K562 (cell line): ENCODE measurements around the gene MAN1A1. TPM values are rescaled to one million over a fixed set of nuclear protein-coding genes. Genes with fewer than 3 reads are reported as not detected.

ENCODE experiments used
- BDP1 ChIP-seq: IDR thresholded peaks from 3 replicates; pipeline ENCODE4 v1.6.1; 2011; ENCODE audit not compliant: insufficient read length, insufficient read depth
- BMI1 ChIP-seq: fragments of 150-350 bp; IDR thresholded peaks from 2 replicates; pipeline ENCODE4 v1.6.1; 2014; ENCODE audit warnings: low read length
- CCAR2 ChIP-seq: fragments of 200-400 bp; formaldehyde crosslinking; IDR thresholded peaks from 2 replicates; pipeline ENCODE4 v1.6.1; 2017; ENCODE audit warnings: mild to moderate bottlenecking, low read depth, low read length
- EWSR1 ChIP-seq: fragments of 450-650 bp; IDR thresholded peaks from 2 replicates; pipeline ENCODE4 v1.6.1; 2018; ENCODE audit warnings: borderline replicate concordance, mild to moderate bottlenecking, low read depth, moderate library complexity; ENCODE audit not compliant: partially characterized antibody
- FOXP1 ChIP-seq: sonication (generic); formaldehyde crosslinking; IDR thresholded peaks from 2 replicates; pipeline ENCODE4 v1.8.0; 2022; ENCODE audit warnings: mild to moderate bottlenecking, missing genetic modification reagents
- HDAC6 ChIP-seq: IDR thresholded peaks from 2 replicates; pipeline ENCODE4 v1.6.1; 2012; ENCODE audit warnings: low read depth, mild to moderate bottlenecking, control low read depth, inconsistent platforms, low read length, moderate library complexity
- HSF4 ChIP-seq: fragments of 250-450 bp; sonication (Bioruptor Pico); IDR thresholded peaks from 2 replicates; pipeline ENCODE4 v2.1.2; 2022; ENCODE audit warnings: mild to moderate bottlenecking, moderate library complexity, borderline replicate concordance
- ILF3 ChIP-seq: fragments of 450-650 bp; IDR thresholded peaks from 2 replicates; pipeline ENCODE4 v1.6.1; 2018; ENCODE audit warnings: antibody characterized with exemption, mild to moderate bottlenecking, moderate library complexity, borderline replicate concordance
- MED1 ChIP-seq: sonication (generic); formaldehyde crosslinking; IDR thresholded peaks from 2 replicates; pipeline ENCODE4 v1.8.1; 2023; ENCODE audit warnings: missing genetic modification reagents, borderline replicate concordance
- NFIX ChIP-seq: fragments of 250-450 bp; sonication (Bioruptor Pico); IDR thresholded peaks from 2 replicates; pipeline ENCODE4 v1.4.0; 2020; ENCODE audit warnings: low read depth, mild to moderate bottlenecking, moderate library complexity
- NRF1 ChIP-seq, 2 experiments: fragments of 450-650 bp; IDR thresholded peaks in 1 of 2; conservative IDR thresholded peaks in 1 of 2; 2 replicates each; pipeline ENCODE4 v1.6.1; 2014; ENCODE audit warnings: mild to moderate bottlenecking in 2 of 2
- OTX1 ChIP-seq: fragments of 450-650 bp; formaldehyde crosslinking; IDR thresholded peaks from 2 replicates; pipeline ENCODE4 v1.4.0; 2022; ENCODE audit warnings: mild to moderate bottlenecking
- SMC3 ChIP-seq: conservative IDR thresholded peaks from 2 replicates; pipeline ENCODE4 v1.6.1; 2011; ENCODE audit warnings: low read depth, low read length, improper control_type of control experiment; ENCODE audit not compliant: insufficient read depth
- STAT5B ChIP-seq: fragments of 250-450 bp; sonication (Bioruptor Pico); IDR thresholded peaks from 2 replicates; pipeline ENCODE4 v1.8.0; 2021; ENCODE audit warnings: mild to moderate bottlenecking, inconsistent platforms
- ZC3H8 ChIP-seq: fragments of 450-650 bp; IDR thresholded peaks from 2 replicates; pipeline ENCODE4 v1.6.1; 2017
- ZFPM2 ChIP-seq: fragments of 250-450 bp; sonication (Bioruptor Pico); IDR thresholded peaks from 2 replicates; pipeline ENCODE4 v1.5.1; 2022; ENCODE audit warnings: mild to moderate bottlenecking
- ZNF354B ChIP-seq: fragments of 250-450 bp; sonication (Bioruptor Pico); IDR thresholded peaks from 2 replicates; pipeline ENCODE4 v1.4.0; 2020
- ZNF655 ChIP-seq: fragments of 250-450 bp; sonication (Bioruptor Pico); IDR thresholded peaks from 2 replicates; pipeline ENCODE4 v1.5.0; 2021
- ZNF707 ChIP-seq: fragments of 250-450 bp; sonication (Bioruptor Pico); conservative IDR thresholded peaks from 2 replicates; pipeline ENCODE4 v1.8.0; 2022; ENCODE audit warnings: inconsistent platforms, mild to moderate bottlenecking, moderate library complexity
- polyA plus RNA-seq, 8 experiments: library from polyadenylated mRNA; depleted of rRNA in 4 of 8; stranded (reverse) in 5 of 8; unstranded in 3 of 8; fragments of >200 nt; fragmentation: Nextera tagmentation in 2 of 8; fragmentation: Illumina TruSeq in 1 of 8; extraction: Ambion mirVana in 2 of 8; extraction: Trizol in 1 of 8; gene quantifications; 2 replicates each; pipeline versions ENCODE4 v1.2.1 to v1.2.3, GENCODE V29; 2011 to 2014; ENCODE audit warnings: inconsistent platforms in 1 of 8, missing spikeins in 1 of 8
- total RNA-seq, 7 experiments: library from RNA; depleted of rRNA in 6 of 7; stranded (reverse); fragments of >200 nt in 6 of 7; fragmentation: Illumina TruSeq in 2 of 7; extraction: Trizol in 2 of 7; gene quantifications; 2 replicates each; pipeline versions ENCODE4 v1.2.1 to v1.2.3, GENCODE V29; 2011 to 2021; ENCODE audit warnings: low replicate concordance in 1 of 7
- TF ChIP-seq, protein P1 (sequence below): fragments of 250-450 bp; sonication (Bioruptor Pico); IDR thresholded peaks from 2 replicates; pipeline ENCODE4 v1.4.0; 2020; ENCODE audit warnings: mild to moderate bottlenecking, moderate library complexity
- TF ChIP-seq, protein P2 (sequence below): fragments of 450-650 bp; conservative IDR thresholded peaks from 2 replicates; pipeline ENCODE4 v1.6.1; 2016; ENCODE audit warnings: missing genetic modification characterization, low read depth, mild to moderate bottlenecking, control low read depth, missing compliant biosample characterization
- TF ChIP-seq, protein P3 (sequence below): fragments of 250-450 bp; sonication (Bioruptor Pico); IDR thresholded peaks from 2 replicates; pipeline ENCODE4 v1.8.0; 2022; ENCODE audit warnings: moderate library complexity, mild to moderate bottlenecking, inconsistent platforms

MAN1A1 gene
- total and polyA plus RNA-seq, 9 of the 15 experiments (the other 6 are each of a cell fraction or from before 2014, with no cell fraction given), result 24.5 to 78.4 (median 59.7) TPM

- TF ChIP-seq ZNF655 (CRISPR knock-in tag) (no peak), SMC3 (no peak), MED1 (CRISPR knock-in tag) (no peak), NFIX (CRISPR knock-in tag) (no peak), STAT5B (no peak), ZFPM2 (CRISPR knock-in tag) (no peak), NRF1 (conservative IDR thresholded peaks at IDR 0.05 in 1 of 2, IDR thresholded peaks at IDR 0.05 in 1 of 2) (peak; percentile 86 to 87), BDP1 (no peak), OTX1 (peak; percentile 40; the same call in 1 of the 2 replicates), EWSR1 (no peak), ILF3 (no peak), HDAC6 (no peak), FOXP1 (peak; percentile 61; the same call in 1 of the 2 replicates), ZC3H8 (no peak), CCAR2 (no peak), ZNF354B (CRISPR knock-in tag) (no peak), ZNF707 (no peak), BMI1 (no peak), HSF4 (no peak)
- TF ChIP-seq, protein P1, sequence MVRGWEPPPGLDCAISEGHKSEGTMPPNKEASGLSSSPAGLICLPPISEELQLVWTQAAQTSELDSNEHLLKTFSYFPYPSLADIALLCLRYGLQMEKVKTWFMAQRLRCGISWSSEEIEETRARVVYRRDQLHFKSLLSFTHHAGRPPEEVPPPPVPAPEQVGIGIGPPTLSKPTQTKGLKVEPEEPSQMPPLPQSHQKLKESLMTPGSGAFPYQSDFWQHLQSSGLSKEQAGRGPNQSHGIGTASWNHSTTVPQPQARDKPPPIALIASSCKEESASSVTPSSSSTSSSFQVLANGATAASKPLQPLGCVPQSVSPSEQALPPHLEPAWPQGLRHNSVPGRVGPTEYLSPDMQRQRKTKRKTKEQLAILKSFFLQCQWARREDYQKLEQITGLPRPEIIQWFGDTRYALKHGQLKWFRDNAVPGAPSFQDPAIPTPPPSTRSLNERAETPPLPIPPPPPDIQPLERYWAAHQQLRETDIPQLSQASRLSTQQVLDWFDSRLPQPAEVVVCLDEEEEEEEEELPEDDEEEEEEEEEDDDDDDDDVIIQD (CRISPR knock-in tag), result no peak
- TF ChIP-seq, protein P2, sequence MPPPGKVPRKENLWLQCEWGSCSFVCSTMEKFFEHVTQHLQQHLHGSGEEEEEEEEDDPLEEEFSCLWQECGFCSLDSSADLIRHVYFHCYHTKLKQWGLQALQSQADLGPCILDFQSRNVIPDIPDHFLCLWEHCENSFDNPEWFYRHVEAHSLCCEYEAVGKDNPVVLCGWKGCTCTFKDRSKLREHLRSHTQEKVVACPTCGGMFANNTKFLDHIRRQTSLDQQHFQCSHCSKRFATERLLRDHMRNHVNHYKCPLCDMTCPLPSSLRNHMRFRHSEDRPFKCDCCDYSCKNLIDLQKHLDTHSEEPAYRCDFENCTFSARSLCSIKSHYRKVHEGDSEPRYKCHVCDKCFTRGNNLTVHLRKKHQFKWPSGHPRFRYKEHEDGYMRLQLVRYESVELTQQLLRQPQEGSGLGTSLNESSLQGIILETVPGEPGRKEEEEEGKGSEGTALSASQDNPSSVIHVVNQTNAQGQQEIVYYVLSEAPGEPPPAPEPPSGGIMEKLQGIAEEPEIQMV (tag), result no peak
- TF ChIP-seq, protein P3, sequence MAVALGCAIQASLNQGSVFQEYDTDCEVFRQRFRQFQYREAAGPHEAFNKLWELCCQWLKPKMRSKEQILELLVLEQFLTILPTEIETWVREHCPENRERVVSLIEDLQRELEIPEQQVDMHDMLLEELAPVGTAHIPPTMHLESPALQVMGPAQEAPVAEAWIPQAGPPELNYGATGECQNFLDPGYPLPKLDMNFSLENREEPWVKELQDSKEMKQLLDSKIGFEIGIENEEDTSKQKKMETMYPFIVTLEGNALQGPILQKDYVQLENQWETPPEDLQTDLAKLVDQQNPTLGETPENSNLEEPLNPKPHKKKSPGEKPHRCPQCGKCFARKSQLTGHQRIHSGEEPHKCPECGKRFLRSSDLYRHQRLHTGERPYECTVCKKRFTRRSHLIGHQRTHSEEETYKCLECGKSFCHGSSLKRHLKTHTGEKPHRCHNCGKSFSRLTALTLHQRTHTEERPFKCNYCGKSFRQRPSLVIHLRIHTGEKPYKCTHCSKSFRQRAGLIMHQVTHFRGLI (CRISPR knock-in tag), result no peak
Observed at GRCh38 chr6:119349361-119350201, at the start of gene MAN1A1 (continued).
